Measurements from ENCODE around the gene TET3.

Gene TET3

DNA sequence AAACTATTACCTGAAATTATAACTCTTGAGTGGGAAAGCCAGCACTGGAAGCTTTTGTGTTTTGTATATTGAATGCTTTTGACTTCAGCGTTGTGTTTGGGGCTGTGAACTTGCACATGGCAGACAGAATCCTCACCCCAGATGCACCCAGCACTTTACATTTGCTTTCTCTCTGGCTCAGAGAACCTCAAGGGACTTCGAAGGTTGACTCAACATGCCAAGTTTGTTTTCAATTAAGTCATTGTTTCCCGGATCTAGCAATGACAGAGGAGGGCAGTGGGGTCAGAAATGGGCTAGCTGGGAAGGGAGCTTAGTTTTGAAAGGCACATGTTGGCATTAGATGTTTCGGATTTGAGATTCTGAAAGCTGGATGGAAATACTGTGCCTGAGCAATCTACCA lies 22.4 kb downstream of the TET3 start:
- DNase-seq = no peak

DNA sequence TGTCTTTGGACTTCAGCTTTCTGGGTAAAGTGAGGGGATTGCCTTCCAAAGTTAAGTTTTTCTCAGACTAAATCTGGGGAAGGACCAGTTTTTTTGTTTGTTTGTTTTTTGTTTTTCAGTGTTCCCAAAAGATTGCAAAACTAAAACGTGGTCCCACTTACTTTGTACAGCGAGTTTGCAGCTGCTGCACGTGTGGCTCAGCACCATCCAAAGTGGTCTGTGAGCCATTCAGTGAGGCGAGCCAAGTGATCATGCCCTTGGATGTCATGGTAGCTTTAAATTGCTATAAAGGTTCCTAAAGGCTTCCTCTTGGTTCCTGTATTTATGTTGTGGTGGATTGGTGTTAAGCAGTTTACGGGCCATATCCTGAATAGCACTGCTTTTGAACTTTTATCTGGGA lies 23.0 kb downstream of the TET3 start:
- no peak for DNase-seq

DNA sequence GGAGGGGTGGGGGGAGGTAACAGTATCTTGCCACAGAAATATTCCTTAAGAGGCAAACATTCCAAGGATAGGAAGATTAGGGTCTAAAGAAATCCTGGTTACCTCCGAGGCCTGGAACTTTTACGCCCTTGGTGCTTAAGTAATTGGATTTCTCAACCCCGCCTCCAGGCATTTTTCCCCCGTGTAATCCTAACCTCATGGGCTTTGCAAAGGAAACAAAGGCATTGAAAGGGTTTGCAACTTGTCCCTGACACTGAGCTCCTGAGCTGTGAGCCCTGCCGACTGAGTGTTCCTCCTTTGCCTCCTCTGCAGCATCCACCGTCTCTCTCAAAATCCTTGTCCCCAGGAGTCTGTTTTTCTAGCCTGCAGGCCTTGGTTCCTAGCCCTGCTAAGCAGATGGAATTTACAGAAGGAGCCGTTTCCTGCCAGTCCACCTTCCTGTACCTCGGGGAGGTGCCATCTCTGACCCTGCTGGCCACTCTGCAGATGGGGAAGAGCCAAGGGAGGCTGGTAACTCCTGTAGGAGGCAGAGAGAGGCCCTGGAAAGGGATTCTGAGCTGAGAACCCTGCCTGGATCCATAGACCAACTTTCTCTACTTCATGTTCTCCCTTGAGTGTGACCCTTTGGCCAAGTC lies 24.2 kb downstream of the TET3 start:
- no peak for DNase-seq

DNA sequence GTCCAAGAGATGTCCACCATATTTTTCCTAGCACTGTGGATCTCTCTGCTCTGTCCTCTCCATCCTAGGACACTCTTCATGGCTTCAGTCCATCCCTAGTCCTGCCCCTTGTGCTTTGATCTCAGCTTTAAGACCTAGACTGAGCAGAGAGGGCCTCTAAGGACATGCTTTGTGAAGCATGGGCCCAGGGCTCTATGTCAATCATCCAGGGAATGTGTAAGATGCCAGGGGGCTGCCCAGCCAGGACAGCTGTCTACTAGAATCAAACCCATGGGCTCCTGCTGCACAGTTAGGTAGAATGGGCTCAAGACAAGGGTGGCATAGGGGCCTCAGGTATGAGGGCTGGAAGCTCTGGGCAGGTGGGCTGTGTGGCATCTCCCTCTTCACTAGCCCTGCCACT lies 24.9 kb downstream of the TET3 start:
- DNase-seq = no peak

DNA sequence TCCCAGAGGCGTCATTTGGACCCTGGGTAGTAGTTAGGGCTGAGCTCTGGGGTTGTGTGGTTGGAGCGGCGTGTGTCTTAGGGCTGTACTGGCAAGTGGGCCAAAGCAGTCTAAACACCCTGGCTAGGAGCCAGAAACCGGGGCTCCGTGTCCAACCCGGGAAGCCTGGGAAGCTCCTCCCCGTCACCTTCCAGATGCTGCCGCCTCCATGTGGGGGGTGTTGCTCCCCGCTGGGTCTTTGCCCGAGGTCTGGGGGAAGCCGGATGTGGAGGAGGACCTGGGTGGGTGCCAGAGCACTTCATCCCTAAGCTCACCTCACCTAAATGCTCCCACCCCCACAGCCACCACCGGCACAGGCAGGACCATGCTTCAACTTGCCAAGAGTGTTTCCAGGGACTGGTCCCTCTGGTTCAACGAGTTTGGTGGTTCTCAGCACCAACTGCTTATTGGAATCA lies 25.4 kb downstream of the TET3 start:
- DNase-seq = peak; percentile 28

DNA sequence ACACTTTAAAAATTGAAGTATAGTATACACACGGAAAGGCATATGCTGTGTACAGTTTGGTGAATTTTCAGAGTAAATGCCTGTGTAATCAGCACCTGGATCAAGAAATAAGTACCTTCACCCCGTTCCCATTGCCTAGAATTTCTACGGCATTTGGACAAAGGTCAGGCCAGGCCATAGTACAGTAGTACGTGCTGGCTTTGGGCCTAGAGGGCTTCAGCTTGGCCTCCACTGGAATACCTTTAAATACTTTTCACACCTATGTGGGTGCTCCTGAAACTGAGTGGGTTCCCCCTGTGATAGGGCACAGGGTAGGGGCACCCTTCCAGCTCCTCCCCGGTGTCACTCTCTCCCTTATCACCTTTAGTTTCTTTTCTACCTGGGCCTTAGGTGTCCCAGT lies 26.5 kb downstream of the TET3 start:
- no peak for DNase-seq

DNA sequence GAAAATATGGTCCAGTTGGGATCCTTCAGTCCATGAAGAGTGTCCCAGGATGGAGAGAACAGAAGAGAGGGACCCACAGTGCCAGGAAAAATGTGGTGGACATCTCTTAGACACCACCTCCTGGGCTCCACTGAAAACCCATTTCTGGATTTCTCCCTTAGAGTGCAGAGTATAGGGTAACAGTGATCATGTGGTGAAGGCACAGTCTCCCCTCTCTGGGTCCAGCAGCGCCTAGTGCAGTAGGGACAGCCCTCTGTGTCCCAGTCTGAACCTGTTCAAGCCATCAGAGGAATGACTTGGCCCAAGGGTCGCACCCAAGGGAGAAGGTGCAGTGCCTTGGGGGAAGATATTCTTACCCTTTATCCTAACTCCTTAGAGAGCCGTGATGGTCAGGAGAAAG lies 30.1 kb downstream of the TET3 start:
- DNase-seq = no peak

DNA sequence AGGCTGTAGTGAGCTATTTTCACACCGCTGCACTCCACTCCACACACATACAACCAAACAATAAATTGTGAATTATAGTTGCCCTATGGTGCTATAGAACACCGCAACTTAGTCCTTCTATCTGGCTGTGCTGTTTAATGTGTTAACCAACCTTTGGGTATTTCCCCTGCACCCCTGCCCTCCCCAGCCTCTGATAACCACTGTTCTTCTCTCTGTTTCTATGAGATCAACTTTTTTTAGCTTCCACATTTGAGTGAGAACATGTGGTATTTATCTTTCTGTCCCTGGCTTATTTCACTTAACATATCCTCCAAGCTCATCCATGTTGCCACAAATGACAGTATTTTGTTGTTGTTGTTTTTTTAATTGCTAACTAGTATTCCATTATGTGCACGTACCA lies 32.5 kb downstream of the TET3 start:
- no peak for DNase-seq

DNA sequence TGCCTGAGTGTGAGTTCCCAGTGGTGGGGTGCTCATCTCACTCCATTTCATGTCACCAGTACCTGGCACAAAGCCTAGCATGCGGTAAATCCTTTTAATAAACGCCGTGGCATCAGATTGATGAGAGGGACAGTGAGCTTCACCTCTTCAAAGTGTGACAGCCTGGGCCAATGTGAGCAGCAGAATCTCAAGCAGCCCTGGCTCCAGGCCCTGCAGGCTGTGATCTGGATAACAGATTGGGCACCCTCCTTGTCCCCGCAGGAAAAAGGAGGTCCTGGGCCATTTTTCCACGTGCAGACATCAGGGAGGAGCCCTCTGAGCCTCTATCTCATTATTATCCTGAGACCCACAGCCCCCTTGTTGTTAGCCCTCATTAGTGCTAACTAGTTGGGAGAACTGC lies 34.8 kb downstream of the TET3 start:
- no peak for DNase-seq

DNA sequence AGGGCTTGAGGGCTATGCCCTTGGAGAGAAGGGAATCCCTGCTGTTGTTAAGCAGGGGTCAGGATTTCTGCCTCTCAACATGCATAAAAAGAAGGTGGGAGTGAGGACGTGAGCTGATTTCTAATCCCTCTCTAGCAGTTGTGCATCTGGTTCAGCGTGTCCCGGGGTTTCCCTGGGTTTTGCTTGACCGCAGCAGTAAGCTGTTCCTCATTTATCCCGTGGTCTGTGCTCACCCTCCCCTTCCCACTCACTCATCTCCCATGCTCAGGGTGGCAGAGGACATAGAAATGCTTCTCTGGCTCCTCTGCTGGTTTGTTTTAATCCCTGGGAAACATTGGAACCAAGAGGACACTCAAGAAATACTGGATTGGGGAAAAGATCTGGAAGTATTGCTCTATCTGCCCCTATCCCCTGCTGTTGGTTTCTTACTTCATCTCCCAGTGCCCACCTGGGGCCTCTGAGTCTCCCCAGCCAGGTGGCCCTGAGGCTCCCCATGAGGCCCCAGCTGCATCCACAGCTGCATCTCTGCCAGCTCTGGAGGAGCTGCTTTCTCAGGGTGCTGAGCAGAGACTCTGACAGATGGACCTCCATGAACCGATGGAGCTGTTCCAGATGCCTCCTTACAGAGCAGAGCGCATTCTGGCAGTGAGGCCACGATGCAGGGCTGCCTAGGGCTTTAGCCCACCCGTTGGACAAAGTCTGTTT lies 36.1 kb downstream of the TET3 start:
- peak; percentile 78 for DNase-seq

DNA sequence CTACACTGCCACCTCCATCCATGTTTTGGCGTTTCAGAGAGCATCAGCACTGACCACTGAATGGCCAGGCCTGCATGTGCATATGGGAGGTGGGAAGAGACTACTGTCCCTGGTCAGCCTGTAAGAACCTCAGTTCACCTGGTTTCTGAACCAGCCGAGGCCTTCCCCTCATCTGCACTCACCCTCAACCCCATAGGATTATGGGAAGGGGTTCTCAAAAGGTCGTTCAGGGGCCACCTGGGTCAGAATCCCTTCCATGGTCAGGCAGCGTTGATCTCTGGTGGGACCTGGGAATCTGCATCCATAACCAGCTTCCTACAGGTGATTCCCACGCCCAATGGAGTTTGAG lies 36.7 kb downstream of the TET3 start:
- no peak for DNase-seq

DNA sequence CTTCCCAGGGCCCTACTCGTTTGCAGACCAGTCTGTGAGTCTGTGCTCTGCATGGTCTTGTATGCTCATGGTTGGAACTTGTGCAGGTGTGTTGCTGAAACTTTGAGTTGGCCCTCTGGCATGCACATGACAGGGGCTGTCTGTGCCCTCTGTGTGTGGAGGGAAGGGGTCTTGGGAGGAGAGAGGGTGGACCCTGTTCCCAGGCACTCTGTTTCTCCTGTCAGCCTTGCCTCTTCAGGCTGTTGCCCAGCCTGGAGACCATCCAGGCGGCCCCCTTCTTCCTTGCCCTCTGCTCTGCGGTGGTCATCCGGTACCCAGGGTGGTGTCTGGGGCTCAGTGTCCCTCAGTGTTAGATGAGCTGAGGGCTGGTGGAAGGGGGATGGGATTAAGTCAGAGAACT lies 39.5 kb downstream of the TET3 start:
- DNase-seq = no peak

DNA sequence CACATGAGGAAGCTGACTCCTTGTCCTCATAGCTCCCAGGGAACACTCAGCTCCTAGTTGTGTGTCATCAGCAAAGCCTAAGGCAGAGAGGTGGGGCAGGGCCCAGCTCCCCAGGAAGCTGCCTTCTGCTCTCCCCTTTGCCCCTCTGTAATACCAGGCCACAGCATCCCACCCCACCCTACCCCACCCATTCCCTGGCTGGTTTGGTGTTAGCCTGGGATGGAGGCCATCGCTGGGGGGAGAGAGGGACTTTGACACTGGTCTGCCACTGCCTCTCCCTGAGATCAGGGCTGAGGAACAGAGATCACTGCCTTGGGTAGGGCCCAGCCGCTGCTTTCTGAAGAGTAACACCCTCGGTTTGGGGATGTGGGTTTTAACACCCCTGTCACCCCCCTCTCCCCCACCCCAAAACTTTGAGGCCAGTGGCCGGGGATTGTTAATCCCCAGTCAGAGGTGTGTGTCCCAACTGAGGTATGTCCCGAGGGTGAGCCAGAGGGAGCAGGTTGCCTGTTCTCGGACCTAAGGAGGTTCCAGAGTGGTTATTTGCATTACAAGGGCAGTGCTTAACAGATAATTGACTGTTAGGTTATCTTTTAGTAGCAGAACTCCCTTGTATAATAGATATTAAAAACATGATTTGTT lies 41.4 kb downstream of the TET3 start:
- no peak for DNase-seq

DNA sequence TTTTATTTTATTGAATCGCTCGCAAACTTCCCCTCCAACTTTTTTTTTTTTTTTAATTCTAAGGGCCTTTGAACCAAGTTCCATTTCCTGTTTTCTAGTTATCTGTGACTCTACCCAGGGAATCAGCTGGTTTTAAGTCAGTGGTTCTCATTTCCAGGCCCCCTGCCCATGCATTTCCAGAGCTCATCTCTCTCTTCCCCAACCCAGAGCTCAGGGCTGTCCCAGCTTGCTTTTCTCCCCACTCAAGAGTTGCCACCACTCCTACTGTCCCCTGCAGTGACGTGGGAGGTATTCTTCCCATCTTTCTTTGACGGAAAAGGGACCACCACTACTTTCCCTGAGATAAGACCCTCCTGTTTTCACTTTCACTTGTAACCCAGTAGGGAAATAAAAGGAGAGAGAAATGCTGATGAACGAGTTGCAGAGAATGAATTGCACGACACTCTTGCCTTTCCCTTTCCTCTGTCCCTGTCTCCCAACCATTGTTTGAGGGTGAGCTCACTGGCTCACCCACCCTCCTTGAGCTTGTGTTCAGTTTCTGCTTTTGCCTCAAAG lies 42.1 kb downstream of the TET3 start:
- no peak for DNase-seq

DNA sequence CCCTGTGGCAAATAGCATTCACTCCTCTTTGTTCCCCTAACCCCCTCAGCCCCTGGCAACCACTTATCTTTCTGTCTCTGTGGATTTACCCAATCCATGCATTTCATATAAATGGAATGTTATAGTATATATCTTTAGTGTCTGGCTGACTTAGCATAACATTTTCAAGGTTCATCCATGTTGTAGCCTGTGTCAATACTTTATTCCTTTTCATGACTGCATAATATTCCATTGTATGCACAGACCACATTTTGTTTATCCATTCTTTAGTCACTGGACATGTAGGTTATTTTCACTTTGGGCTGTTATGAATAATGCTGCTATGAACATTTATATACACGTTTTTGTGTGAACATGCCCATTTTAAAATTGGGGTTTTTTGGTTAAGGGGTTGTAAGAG lies 42.8 kb downstream of the TET3 start:
- no peak for DNase-seq

DNA sequence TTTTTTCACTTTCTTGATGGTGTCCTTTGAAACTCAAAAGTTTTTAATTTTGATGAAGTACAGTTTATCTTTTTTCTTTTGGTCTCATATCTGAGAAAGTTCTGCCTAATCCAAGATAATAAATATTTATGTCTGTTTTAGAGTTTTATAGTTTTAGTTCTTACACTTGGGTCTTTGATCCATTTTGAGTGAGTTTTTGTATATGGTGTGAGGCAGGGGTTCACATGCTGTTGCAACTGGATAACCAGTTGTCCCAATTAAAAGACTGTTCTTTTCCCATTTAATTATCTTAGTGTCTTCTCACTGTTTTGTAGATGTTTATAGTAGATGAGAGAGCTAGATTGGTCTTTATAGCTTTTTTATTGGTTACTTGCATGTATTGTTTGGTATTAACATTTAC lies 43.6 kb downstream of the TET3 start:
- no peak for DNase-seq

DNA sequence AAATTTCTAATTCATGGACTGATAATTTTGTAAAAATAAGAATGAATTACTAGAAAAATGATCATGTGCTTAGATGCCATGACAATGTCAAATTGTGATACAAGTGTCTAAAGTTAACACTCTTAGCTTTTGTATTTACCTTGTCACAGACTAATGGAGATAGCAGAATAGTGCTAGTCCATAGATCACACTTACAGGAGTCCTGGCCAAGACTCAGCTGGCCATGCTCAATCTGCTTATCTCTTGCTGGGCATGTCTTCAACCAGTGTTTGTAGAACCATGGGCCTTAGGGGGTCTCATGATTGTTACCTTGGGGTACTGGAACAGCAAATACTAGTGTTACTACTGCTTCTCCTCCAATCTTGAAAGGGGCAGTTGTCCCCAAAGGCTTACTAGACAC lies 44.0 kb downstream of the TET3 start:
- DNase-seq = no peak

DNA sequence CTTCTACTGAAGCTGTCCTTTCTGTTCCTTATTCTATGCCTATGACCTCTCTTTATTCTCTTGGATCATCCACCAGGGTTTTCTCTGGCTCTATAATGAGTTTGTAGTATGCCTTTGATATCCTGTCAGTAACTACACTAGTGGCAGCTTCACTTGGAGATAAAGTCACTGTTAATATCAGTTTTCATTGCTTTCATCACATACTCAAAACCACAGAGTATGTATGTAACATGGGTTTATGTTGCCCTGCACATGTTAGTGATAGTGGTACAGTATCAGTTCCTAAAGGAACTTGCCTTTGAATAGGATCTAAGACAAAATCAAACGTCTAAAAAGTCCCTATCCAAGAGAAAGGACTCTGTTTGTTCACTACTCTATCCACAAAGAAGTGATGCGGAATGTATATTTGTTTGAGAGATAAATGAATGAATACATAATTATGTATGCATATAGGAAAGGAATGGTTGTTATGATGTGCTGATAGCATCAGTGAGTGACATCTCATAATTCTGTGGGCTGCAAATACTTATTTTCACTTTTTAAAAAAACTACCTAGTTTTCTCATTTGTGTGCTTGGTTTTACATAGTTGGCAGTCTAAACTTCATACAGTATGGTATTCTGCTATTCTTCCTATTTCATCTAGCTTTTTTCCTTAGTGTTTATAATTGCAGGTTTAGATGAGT lies 45.1 kb downstream of the TET3 start:
- no peak for DNase-seq

DNA sequence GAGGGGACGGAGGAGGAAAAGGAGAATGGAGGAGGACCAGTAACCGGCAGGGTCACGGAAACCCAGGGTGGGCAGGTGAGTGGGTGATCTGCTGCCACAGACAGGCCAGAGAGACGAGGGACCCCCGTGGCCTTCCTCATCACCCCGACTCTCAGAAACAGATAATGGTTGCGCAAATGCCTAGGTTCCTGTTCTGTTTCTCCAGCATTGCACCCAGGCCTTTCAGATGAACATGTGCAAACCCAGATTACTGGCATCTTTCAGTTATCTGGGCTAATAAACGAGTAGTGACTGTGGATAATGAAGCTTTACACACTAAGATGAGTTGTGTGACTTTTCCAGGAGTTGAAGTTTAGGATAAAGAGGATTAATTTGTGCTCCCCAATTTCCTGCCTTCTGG lies 46.5 kb downstream of the TET3 start:
- no peak for DNase-seq

DNA sequence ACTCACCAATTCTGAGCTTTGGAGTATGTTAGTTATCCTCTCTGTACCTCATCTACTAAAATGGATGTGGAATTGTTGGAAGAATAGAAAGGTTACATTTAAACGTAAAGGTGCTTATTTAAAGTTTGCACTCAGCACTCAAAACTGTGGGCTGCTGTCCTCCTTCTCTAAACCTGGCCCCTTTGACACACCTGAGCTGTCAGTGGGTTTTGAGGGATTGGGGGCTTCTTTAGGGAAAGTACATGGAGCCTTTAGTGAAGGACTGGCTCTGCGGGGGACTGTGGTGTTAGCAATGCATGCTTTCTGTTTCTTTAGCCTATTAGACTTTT lies 47.2 kb downstream of the TET3 start:
- DNase-seq = no peak

DNA sequence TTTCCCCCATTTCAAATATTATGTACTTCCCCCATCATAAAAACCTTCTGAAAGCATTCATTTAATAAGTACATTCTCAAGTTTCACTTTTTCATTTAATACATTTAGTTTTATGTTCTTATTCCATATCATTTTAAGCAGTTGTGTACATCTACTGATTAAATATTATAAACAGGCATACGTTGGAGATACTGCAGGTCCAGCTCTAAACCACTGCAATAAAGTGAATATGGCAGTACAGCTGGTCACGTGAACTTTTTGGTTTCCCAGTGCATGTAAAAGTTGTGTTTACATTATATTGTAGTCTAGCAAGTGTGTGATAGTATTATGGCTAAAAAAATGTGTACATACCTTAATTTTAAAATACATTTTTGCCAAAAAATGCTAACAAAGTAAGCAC lies 48.7 kb downstream of the TET3 start:
- DNase-seq = no peak

Data from NCI-H1694 treated with DMSO at 0.1 percent for 48 hours (cell line).